ENCODE results near the gene SPNS2.

Gene SPNS2

GRCh38 chr17:4477255-4477791 is 21.4 kb upstream of the SPNS2 start:
- Mint-ChIP-seq H3K27me3 (no peaks in the 10 kb centered on the region), H3K4me1 (peaks cover 17% of the 10 kb centered on the region), H3K36me3 (no peaks in the 10 kb centered on the region), H3K27ac (no peak overlapping the region), H3K9me3 (no peaks in the 10 kb centered on the region), H3K4me3 (no peak overlapping the region)

GRCh38 chr17:4478318-4478830 is 20.3 kb upstream of the SPNS2 start:
- H3K4me1 Mint-ChIP-seq: peaks cover 22% of the 10 kb centered on the region
- no peaks in the 10 kb centered on the region for H3K36me3 Mint-ChIP-seq
- peak overlapping the region; percentile 83 for H3K27ac Mint-ChIP-seq
- H3K4me3 Mint-ChIP-seq: no peak overlapping the region
- no peaks in the 10 kb centered on the region for H3K9me3 Mint-ChIP-seq
- no peaks in the 10 kb centered on the region for H3K27me3 Mint-ChIP-seq

- Mint-ChIP-seq H3K4me3 (no peak overlapping the region), H3K9me3 (no peaks in the 10 kb centered on the region), H3K36me3 (no peaks in the 10 kb centered on the region), H3K27me3 (no peaks in the 10 kb centered on the region), H3K4me1 (peaks cover 27% of the 10 kb centered on the region), H3K27ac (no peak overlapping the region)
Observed at GRCh38 chr17:4479340-4479981, 19.2 kb upstream of the SPNS2 start.

- Mint-ChIP-seq H3K27me3 (no peaks in the 10 kb centered on the region), H3K4me1 (peaks cover 33% of the 10 kb centered on the region), H3K27ac (peak overlapping the region; percentile 26), H3K36me3 (no peaks in the 10 kb centered on the region), H3K9me3 (no peaks in the 10 kb centered on the region), H3K4me3 (no peak overlapping the region)
Observed at GRCh38 chr17:4479982-4480751, 18.5 kb upstream of the SPNS2 start.

- Mint-ChIP-seq H3K36me3 (no peaks in the 10 kb centered on the region), H3K4me3 (peak overlapping the region; percentile 75), H3K9me3 (no peaks in the 10 kb centered on the region), H3K27me3 (no peaks in the 10 kb centered on the region), H3K27ac (peak overlapping the region; percentile 91), H3K4me1 (peaks cover 39% of the 10 kb centered on the region)
Observed at GRCh38 chr17:4480929-4481898, 17.5 kb upstream of the SPNS2 start.

- Mint-ChIP-seq H3K27ac (peak overlapping the region; percentile 14), H3K4me3 (peak overlapping the region; percentile 7), H3K9me3 (no peaks in the 10 kb centered on the region), H3K4me1 (peaks cover 49% of the 10 kb centered on the region), H3K36me3 (no peaks in the 10 kb centered on the region), H3K27me3 (no peaks in the 10 kb centered on the region)
Observed at GRCh38 chr17:4482338-4483011, 16.2 kb upstream of the SPNS2 start.

GRCh38 chr17:4483012-4483840 is 15.5 kb upstream of the SPNS2 start:
- Mint-ChIP-seq H3K27ac (no peak overlapping the region), H3K4me1 (peaks cover 49% of the 10 kb centered on the region), H3K27me3 (no peaks in the 10 kb centered on the region), H3K4me3 (no peak overlapping the region), H3K9me3 (no peaks in the 10 kb centered on the region), H3K36me3 (no peaks in the 10 kb centered on the region)

GRCh38 chr17:4485676-4486646 is 12.7 kb upstream of the SPNS2 start:
- H3K4me3 Mint-ChIP-seq: peak overlapping the region; percentile 87
- peak overlapping the region; percentile 80 for H3K27ac Mint-ChIP-seq
- peaks cover 46% of the 10 kb centered on the region for H3K4me1 Mint-ChIP-seq
- no peaks in the 10 kb centered on the region for H3K27me3 Mint-ChIP-seq
- no peaks in the 10 kb centered on the region for H3K9me3 Mint-ChIP-seq
- no peaks in the 10 kb centered on the region for H3K36me3 Mint-ChIP-seq

- H3K36me3 Mint-ChIP-seq: no peaks in the 10 kb centered on the region
- H3K27ac Mint-ChIP-seq: no peak overlapping the region
- H3K4me1 Mint-ChIP-seq: peaks cover 32% of the 10 kb centered on the region
- H3K4me3 Mint-ChIP-seq: peak overlapping the region; percentile 23
- no peaks in the 10 kb centered on the region for H3K9me3 Mint-ChIP-seq
- no peaks in the 10 kb centered on the region for H3K27me3 Mint-ChIP-seq
Observed at GRCh38 chr17:4487296-4487695, 11.4 kb upstream of the SPNS2 start.

GRCh38 chr17:4487820-4488716 is 10.6 kb upstream of the SPNS2 start:
- H3K4me1 Mint-ChIP-seq: peaks cover 27% of the 10 kb centered on the region
- no peaks in the 10 kb centered on the region for H3K9me3 Mint-ChIP-seq
- no peak overlapping the region for H3K4me3 Mint-ChIP-seq
- H3K36me3 Mint-ChIP-seq: no peaks in the 10 kb centered on the region
- no peaks in the 10 kb centered on the region for H3K27me3 Mint-ChIP-seq
- no peak overlapping the region for H3K27ac Mint-ChIP-seq

GRCh38 chr17:4488989-4489595 is 9.6 kb upstream of the SPNS2 start:
- peaks cover 22% of the 10 kb centered on the region for H3K4me1 Mint-ChIP-seq
- H3K27me3 Mint-ChIP-seq: no peaks in the 10 kb centered on the region
- H3K4me3 Mint-ChIP-seq: no peak overlapping the region
- H3K9me3 Mint-ChIP-seq: no peaks in the 10 kb centered on the region
- H3K27ac Mint-ChIP-seq: no peak overlapping the region
- no peaks in the 10 kb centered on the region for H3K36me3 Mint-ChIP-seq

GRCh38 chr17:4490109-4490591 is 8.5 kb upstream of the SPNS2 start:
- no peaks in the 10 kb centered on the region for H3K27me3 Mint-ChIP-seq
- H3K27ac Mint-ChIP-seq: no peak overlapping the region
- no peak overlapping the region for H3K4me3 Mint-ChIP-seq
- H3K9me3 Mint-ChIP-seq: no peaks in the 10 kb centered on the region
- no peaks in the 10 kb centered on the region for H3K36me3 Mint-ChIP-seq
- H3K4me1 Mint-ChIP-seq: peaks cover 16% of the 10 kb centered on the region
